Measurements from ENCODE around the gene CEMIP.

CEMIP gene

DNA sequence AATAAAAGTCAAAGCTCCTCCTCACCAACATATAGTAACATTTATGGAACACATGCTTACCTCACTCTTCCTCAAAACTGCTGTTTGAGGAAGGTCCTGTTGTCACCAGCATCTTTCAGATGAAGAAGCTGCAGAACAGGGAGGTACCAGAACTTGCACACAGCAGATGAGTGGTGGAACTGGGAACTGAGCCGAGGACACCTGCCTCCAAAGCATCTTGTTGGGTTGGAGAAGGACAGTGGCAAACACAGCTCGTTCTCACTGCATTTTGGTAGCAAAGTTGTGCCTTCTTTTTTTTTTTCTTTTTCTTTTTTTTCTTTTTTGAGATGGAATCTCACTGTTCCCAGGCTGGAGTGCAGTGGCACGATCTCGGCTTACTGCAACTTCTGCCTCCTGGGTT is 76.0 kb downstream of the CEMIP start:
- H3K4me3 Mint-ChIP-seq = no peak overlapping the region

DNA sequence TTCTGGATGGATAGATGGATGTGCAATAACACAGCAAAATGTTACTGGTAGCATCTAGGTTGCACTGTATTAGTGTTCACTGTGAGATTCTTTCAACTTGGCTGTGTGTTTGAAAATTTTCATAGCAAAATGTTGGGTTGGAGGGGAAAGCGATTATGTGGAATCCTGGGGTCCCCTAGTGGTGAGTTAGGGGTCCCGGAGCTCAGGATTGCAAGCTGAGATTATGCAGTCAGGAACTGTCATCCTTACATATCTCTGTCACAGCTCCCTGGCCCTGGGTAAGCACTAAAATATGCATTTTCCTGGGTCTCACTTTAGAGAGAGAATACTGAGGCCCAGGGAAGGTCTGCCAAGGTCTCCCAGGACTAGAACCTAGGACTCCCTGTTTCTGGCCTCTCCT is 77.2 kb downstream of the CEMIP start:
- peaks cover 36% of the 10 kb centered on the region for H3K27me3 Mint-ChIP-seq
- H3K4me3 Mint-ChIP-seq = no peak overlapping the region
- no peaks in the 10 kb centered on the region for H3K4me1 Mint-ChIP-seq
- H3K36me3 Mint-ChIP-seq (ENCODE audit: insufficient read depth) = no peaks in the 10 kb centered on the region
- H3K9me3 Mint-ChIP-seq = no peaks in the 10 kb centered on the region
- no peak overlapping the region for H3K27ac Mint-ChIP-seq (ENCODE audit: low read depth)
- ATAC-seq (replicated peaks; ENCODE audit: extremely low read depth, poor library complexity, severe bottlenecking) = no peak
- no peak for DNase-seq (ENCODE audit: low spot score in 2 of 2)

More for the DNA sequence above, 76.0 kb downstream of the CEMIP start:
- ATAC-seq (replicated peaks; ENCODE audit: extremely low read depth, poor library complexity, severe bottlenecking) (no peak), DNase-seq (ENCODE audit: low spot score in 2 of 2) (no peak)
- Mint-ChIP-seq H3K9me3 (no peaks in the 10 kb centered on the region), H3K27me3 (peaks cover 37% of the 10 kb centered on the region), H3K4me1 (no peaks in the 10 kb centered on the region), H3K36me3 (ENCODE audit: insufficient read depth) (no peaks in the 10 kb centered on the region), H3K27ac (ENCODE audit: low read depth) (no peak overlapping the region)

DNA sequence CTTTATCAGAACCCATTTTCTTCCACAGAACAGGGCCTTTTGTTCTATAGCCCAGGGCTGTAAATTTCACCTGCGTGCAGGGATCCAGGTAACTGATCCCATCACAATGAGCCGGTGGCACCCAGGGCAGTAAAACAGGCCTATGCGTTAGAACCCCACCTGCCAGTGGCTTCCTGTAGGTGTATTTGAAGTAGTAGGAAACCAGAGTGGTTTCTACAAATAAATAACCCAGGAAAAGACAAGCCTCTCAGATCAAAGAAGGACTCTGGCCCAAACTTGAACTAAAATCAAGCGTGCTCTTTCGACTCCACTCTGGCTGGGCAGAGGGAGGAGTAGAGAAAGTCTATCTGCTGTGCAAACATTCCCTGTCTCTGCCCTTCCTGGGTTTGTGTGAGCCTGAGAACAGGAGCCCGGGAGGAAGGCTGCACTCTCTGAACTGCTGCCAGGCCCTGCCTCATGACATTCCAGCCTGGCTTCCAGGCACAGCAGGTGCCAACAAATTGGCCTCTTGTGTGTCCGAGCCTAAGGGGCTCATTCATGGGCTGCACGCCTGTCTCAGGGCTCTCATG is 77.7 kb downstream of the CEMIP start:
- H3K36me3 Mint-ChIP-seq (ENCODE audit: insufficient read depth) = no peaks in the 10 kb centered on the region
- no peaks in the 10 kb centered on the region for H3K4me1 Mint-ChIP-seq
- DNase-seq (ENCODE audit: low spot score in 2 of 2) (no peak), ATAC-seq (replicated peaks; ENCODE audit: extremely low read depth, poor library complexity, severe bottlenecking) (no peak)
- no peak overlapping the region for H3K4me3 Mint-ChIP-seq
- no peaks in the 10 kb centered on the region for H3K9me3 Mint-ChIP-seq
- no peak overlapping the region for H3K27ac Mint-ChIP-seq (ENCODE audit: low read depth)
- H3K27me3 Mint-ChIP-seq = peaks cover 34% of the 10 kb centered on the region

- ATAC-seq (replicated peaks; ENCODE audit: extremely low read depth, poor library complexity, severe bottlenecking) = no peak
- Mint-ChIP-seq H3K27ac (ENCODE audit: low read depth) (no peak overlapping the region), H3K4me1 (no peaks in the 10 kb centered on the region), H3K4me3 (no peak overlapping the region), H3K9me3 (no peaks in the 10 kb centered on the region), H3K36me3 (ENCODE audit: insufficient read depth) (no peaks in the 10 kb centered on the region), H3K27me3 (peaks cover 23% of the 10 kb centered on the region)
- no peak for DNase-seq (ENCODE audit: low spot score in 2 of 2)
These were observed 82.6 kb downstream of the CEMIP start for GRCh38 chr15:80861731-80862170.

- Mint-ChIP-seq H3K9me3 (no peaks in the 10 kb centered on the region), H3K4me3 (no peak overlapping the region), H3K4me1 (no peaks in the 10 kb centered on the region), H3K36me3 (ENCODE audit: insufficient read depth) (no peaks in the 10 kb centered on the region), H3K27me3 (peaks cover 15% of the 10 kb centered on the region), H3K27ac (ENCODE audit: low read depth) (no peak overlapping the region)
- no peak for ATAC-seq (replicated peaks; ENCODE audit: extremely low read depth, poor library complexity, severe bottlenecking)
- DNase-seq (ENCODE audit: low spot score in 2 of 2) = no peak
These were observed 85.5 kb downstream of the CEMIP start for GRCh38 chr15:80864666-80865065.

GRCh38 chr15:80866936-80867335 is 87.8 kb downstream of the CEMIP start:
- no peak overlapping the region for H3K27ac Mint-ChIP-seq (ENCODE audit: low read depth)
- no peak for DNase-seq (ENCODE audit: low spot score in 2 of 2)
- H3K4me1 Mint-ChIP-seq = no peaks in the 10 kb centered on the region
- H3K36me3 Mint-ChIP-seq (ENCODE audit: insufficient read depth) = no peaks in the 10 kb centered on the region
- no peaks in the 10 kb centered on the region for H3K27me3 Mint-ChIP-seq
- H3K4me3 Mint-ChIP-seq = no peak overlapping the region
- no peaks in the 10 kb centered on the region for H3K9me3 Mint-ChIP-seq
- ATAC-seq (replicated peaks; ENCODE audit: extremely low read depth, poor library complexity, severe bottlenecking) = no peak

- DNase-seq (ENCODE audit: low spot score in 2 of 2) (no peak), ATAC-seq (replicated peaks; ENCODE audit: extremely low read depth, poor library complexity, severe bottlenecking) (no peak)
- H3K27ac Mint-ChIP-seq (ENCODE audit: low read depth) = no peak overlapping the region
- H3K4me3 Mint-ChIP-seq = no peak overlapping the region
- peaks cover 4% of the 10 kb centered on the region for H3K36me3 Mint-ChIP-seq (ENCODE audit: insufficient read depth)
- no peaks in the 10 kb centered on the region for H3K4me1 Mint-ChIP-seq
- H3K27me3 Mint-ChIP-seq = peaks cover 3% of the 10 kb centered on the region
- no peaks in the 10 kb centered on the region for H3K9me3 Mint-ChIP-seq
These were observed 91.2 kb downstream of the CEMIP start for GRCh38 chr15:80870366-80870765.

DNA sequence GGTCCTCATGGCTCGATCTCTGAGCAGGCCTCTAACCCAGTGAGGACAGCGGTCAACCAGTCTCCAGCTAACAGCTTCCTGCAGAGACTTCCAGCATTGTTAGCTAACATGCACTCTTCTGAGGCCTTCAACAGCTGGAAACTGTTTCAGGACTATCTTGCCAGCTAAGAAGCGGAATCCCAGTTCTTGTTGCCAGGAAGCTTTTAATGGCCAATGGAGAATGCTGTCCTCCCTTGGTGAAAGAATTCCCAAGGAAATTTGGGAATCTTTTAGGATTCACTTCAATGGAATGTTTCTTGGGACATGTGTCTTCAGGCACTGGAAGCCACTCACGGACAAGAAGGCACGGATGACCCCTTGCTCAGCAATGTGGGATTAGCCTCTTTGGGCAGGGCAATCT is 91.7 kb downstream of the CEMIP start:
- no peaks in the 10 kb centered on the region for H3K9me3 Mint-ChIP-seq
- H3K27ac Mint-ChIP-seq (ENCODE audit: low read depth) = no peak overlapping the region
- H3K27me3 Mint-ChIP-seq = peaks cover 9% of the 10 kb centered on the region
- peaks cover 4% of the 10 kb centered on the region for H3K36me3 Mint-ChIP-seq (ENCODE audit: insufficient read depth)
- H3K4me1 Mint-ChIP-seq = no peaks in the 10 kb centered on the region
- ATAC-seq (replicated peaks; ENCODE audit: extremely low read depth, poor library complexity, severe bottlenecking) (no peak), DNase-seq (ENCODE audit: low spot score in 2 of 2) (no peak)
- H3K4me3 Mint-ChIP-seq = no peak overlapping the region

DNA sequence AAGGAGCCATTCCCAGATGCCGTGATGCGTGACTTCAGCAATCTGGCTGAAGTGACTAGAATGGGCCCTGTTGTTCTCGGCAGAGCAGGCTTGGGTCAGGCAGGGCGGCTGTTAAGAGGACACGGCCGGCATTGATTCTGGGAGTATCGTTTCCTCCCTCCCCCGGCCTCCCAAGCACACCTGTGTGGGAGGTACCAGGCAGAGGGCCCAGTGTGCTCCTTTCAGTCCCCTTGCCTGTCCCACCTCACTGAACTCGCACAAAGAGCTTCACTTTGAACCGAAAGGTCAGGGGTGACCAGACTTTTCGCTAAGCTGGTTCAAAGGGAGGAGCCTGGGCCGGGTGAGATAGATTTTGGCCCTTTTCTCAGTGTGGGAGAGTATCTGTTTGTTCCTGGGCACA is 92.7 kb downstream of the CEMIP start:
- peaks cover 4% of the 10 kb centered on the region for H3K36me3 Mint-ChIP-seq (ENCODE audit: insufficient read depth)
- no peak for ATAC-seq (replicated peaks; ENCODE audit: extremely low read depth, poor library complexity, severe bottlenecking)
- no peak overlapping the region for H3K4me3 Mint-ChIP-seq
- no peak overlapping the region for H3K27ac Mint-ChIP-seq (ENCODE audit: low read depth)
- no peaks in the 10 kb centered on the region for H3K4me1 Mint-ChIP-seq
- no peaks in the 10 kb centered on the region for H3K9me3 Mint-ChIP-seq
- no peak for DNase-seq (ENCODE audit: low spot score in 2 of 2)
- peaks cover 18% of the 10 kb centered on the region for H3K27me3 Mint-ChIP-seq

- Mint-ChIP-seq H3K4me1 (no peaks in the 10 kb centered on the region), H3K36me3 (ENCODE audit: insufficient read depth) (peaks cover 4% of the 10 kb centered on the region), H3K27me3 (peaks cover 29% of the 10 kb centered on the region), H3K9me3 (no peaks in the 10 kb centered on the region), H3K27ac (ENCODE audit: low read depth) (no peak overlapping the region), H3K4me3 (no peak overlapping the region)
- no peak for DNase-seq (ENCODE audit: low spot score in 2 of 2)
- no peak for ATAC-seq (replicated peaks; ENCODE audit: extremely low read depth, poor library complexity, severe bottlenecking)
These were observed 94.3 kb downstream of the CEMIP start for GRCh38 chr15:80873366-80873952.

GRCh38 chr15:80875568-80876347 is 96.6 kb downstream of the CEMIP start:
- no peaks in the 10 kb centered on the region for H3K9me3 Mint-ChIP-seq
- DNase-seq (ENCODE audit: low spot score in 2 of 2) (no peak), ATAC-seq (replicated peaks; ENCODE audit: extremely low read depth, poor library complexity, severe bottlenecking) (no peak)
- H3K27me3 Mint-ChIP-seq = peaks cover 45% of the 10 kb centered on the region
- no peak overlapping the region for H3K4me3 Mint-ChIP-seq
- peaks cover 6% of the 10 kb centered on the region for H3K36me3 Mint-ChIP-seq (ENCODE audit: insufficient read depth)
- H3K4me1 Mint-ChIP-seq = no peaks in the 10 kb centered on the region
- no peak overlapping the region for H3K27ac Mint-ChIP-seq (ENCODE audit: low read depth)

- H3K4me1 Mint-ChIP-seq = no peaks in the 10 kb centered on the region
- H3K9me3 Mint-ChIP-seq = no peaks in the 10 kb centered on the region
- no peak overlapping the region for H3K4me3 Mint-ChIP-seq
- peaks cover 6% of the 10 kb centered on the region for H3K36me3 Mint-ChIP-seq (ENCODE audit: insufficient read depth)
- ATAC-seq (replicated peaks; ENCODE audit: extremely low read depth, poor library complexity, severe bottlenecking) = no peak
- no peak overlapping the region for H3K27ac Mint-ChIP-seq (ENCODE audit: low read depth)
- peaks cover 48% of the 10 kb centered on the region for H3K27me3 Mint-ChIP-seq
- DNase-seq (ENCODE audit: low spot score in 2 of 2) = no peak
These were observed 97.1 kb downstream of the CEMIP start for GRCh38 chr15:80876348-80876674.

DNA sequence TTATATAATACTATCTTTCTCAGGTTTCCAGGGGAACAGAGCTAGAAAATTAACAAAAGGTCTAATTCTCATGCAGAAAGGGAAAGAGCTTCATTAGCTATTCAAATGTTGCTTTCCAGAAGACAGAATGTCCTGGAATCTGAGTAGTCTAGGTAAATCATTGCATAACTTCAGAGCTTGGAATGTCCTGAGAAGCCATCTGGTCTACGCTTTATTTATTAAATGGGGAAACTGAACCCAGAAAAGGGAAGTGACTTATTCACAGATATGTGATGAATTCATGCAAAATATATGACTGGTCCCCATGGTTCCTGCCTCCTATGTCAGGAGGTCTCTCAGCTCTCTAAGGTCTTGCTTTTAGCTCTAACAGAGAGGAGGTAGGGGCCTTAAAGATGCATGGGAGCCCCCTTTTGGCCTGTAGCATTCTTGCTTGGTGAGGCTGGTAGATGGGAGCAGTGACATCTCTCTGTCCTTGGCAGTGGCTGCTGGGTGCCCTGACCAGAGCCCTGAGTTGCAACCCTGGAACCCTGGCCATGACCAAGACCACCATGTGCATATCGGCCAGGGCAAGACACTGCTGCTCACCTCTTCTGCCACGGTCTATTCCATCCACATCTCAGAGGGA is 99.2 kb downstream of the CEMIP start:
- no peak overlapping the region for H3K4me3 Mint-ChIP-seq
- H3K4me1 Mint-ChIP-seq = no peaks in the 10 kb centered on the region
- ATAC-seq (replicated peaks; ENCODE audit: extremely low read depth, poor library complexity, severe bottlenecking) = no peak
- peaks cover 6% of the 10 kb centered on the region for H3K36me3 Mint-ChIP-seq (ENCODE audit: insufficient read depth)
- no peak overlapping the region for H3K27ac Mint-ChIP-seq (ENCODE audit: low read depth)
- peaks cover 48% of the 10 kb centered on the region for H3K27me3 Mint-ChIP-seq
- no peak for DNase-seq (ENCODE audit: low spot score in 2 of 2)
- no peaks in the 10 kb centered on the region for H3K9me3 Mint-ChIP-seq
